Fibroblast of the aortic adventitia (primary cell): ENCODE data around the gene SH3PXD2A. TPM values are rescaled to one million over a fixed set of nuclear protein-coding genes. Genes with fewer than 3 reads are reported as not detected.

Experiments
- DNase-seq: peaks from one replicate; pipeline ENCODE4 v3.0.0-alpha.2; 2010; ENCODE audit warnings: low read depth
- H3K4me3 ChIP-seq: 2 replicates; pipeline ENCODE4 v1.5.1; 2011; ENCODE audit warnings: low read depth, mild to moderate bottlenecking, control low read depth, low read length, moderate library complexity
- total RNA-seq: library from RNA; depleted of rRNA; stranded (reverse); fragments of >200 nt; gene quantifications from 2 replicates; pipeline ENCODE4 v1.2.3, GENCODE V29; 2012; ENCODE audit warnings: low replicate concordance
- TF ChIP-seq, protein P1 (sequence below): IDR thresholded peaks from 2 replicates; pipeline ENCODE4 v1.5.1; 2011; ENCODE audit warnings: mild to moderate bottlenecking, low read length, control low read depth, inconsistent platforms; ENCODE audit not compliant: insufficient read depth

The SH3PXD2A gene
- total RNA-seq, 1 donor = 20.4 TPM

DNA sequence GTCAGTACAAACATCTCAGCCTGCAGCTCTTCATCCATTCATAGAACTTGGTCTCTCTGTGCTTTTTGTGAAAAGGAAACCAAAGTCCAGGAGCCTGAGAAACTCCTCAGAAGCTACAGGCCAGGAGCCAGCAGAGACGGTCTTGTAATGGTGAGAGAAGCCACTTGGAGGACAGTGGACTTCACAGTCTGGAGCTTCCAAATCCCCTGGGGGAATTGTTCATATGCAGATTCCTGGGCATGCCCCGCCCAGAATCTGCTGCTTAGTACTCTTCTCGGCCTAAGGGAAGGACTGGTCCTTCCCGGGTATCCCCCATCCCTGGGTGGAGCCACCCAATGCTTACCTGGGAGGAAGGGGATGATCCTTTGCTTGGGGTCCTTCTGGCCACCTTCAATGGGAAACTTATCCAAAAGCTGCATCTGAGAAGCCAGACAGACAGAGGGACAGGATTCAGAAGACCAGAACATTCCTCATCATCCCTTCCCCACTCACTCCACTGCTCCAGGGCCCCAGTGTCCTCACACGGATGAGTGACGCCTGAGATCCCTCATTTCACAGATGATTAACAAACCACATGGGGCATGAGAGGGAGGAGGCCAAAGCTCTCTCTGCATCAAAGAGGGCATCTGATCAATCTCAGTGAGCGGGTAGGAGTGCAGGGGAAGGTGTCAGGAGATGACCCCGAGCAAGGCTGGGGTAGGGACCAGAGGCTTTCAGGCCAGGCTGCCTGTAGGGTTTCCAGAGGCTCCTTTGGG lies 88.4 kb downstream of the SH3PXD2A start:
- no peak overlapping the region for H3K4me3 ChIP-seq
- TF ChIP-seq, protein P1, sequence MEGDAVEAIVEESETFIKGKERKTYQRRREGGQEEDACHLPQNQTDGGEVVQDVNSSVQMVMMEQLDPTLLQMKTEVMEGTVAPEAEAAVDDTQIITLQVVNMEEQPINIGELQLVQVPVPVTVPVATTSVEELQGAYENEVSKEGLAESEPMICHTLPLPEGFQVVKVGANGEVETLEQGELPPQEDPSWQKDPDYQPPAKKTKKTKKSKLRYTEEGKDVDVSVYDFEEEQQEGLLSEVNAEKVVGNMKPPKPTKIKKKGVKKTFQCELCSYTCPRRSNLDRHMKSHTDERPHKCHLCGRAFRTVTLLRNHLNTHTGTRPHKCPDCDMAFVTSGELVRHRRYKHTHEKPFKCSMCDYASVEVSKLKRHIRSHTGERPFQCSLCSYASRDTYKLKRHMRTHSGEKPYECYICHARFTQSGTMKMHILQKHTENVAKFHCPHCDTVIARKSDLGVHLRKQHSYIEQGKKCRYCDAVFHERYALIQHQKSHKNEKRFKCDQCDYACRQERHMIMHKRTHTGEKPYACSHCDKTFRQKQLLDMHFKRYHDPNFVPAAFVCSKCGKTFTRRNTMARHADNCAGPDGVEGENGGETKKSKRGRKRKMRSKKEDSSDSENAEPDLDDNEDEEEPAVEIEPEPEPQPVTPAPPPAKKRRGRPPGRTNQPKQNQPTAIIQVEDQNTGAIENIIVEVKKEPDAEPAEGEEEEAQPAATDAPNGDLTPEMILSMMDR = no peak
- no peak for DNase-seq

DNA sequence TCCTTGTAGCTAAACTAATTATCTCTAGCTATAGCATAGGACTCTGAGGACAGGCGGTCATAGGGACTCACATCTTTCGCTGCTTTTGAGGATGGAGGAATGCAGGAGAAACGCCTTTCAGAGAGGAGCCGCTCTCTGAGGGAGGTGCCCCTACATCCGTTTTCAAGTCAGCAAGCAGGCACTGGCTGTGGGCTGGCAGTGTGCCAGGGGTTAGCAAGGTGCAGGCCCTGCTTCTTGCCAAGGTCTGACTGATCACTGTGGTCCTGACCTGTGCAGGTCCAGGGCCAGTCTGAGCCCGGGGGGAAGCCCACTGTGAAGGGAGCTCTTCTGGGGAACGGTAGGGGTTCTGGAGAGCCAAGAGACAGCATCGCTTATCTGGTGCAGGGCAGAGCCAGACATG lies 89.4 kb downstream of the SH3PXD2A start:
- DNase-seq = no peak
- no peak overlapping the region for H3K4me3 ChIP-seq
- TF ChIP-seq, protein P1 = no peak

DNA sequence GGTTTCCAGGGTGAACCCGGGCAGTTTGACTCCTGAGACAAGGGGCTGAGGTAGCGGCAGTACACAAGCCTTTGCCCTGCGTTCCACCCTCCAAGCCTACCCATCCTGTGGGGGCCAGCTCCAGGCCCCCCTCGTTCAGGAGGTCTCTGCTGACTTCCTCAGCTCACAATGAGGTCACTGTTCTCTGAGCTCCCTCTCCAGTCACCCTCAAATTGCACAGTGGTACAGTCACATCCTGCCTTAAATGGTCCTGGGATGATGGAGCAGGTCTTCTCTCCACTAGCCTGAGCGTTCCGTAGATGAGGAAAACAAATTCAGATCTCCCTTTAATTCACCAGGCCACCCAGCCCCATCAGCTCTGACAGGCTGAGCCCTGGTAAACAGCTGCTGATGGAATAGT lies 90.2 kb downstream of the SH3PXD2A start:
- H3K4me3 ChIP-seq = no peak overlapping the region
- TF ChIP-seq, protein P1 = no peak
- DNase-seq = no peak

- TF ChIP-seq, protein P1 = no peak
- no peak for DNase-seq
- H3K4me3 ChIP-seq = no peak overlapping the region
Observed at GRCh38 chr10:103764296-103765088, 90.9 kb downstream of the SH3PXD2A start.

GRCh38 chr10:103763374-103764202 lies 91.8 kb downstream of the SH3PXD2A start:
- DNase-seq = peak; percentile 31
- TF ChIP-seq, protein P1 = no peak

GRCh38 chr10:103762916-103763315 lies 92.5 kb downstream of the SH3PXD2A start:
- no peak overlapping the region for H3K4me3 ChIP-seq
- DNase-seq = no peak
- TF ChIP-seq, protein P1 = no peak

More at GRCh38 chr10:103763374-103764202, 91.8 kb downstream of the SH3PXD2A start:
- no peak overlapping the region for H3K4me3 ChIP-seq
